NCI-H128 (cell line): Measurements from ENCODE around the gene CAMSAP1.
"Not testable (repeated sequence)": the region's sequence is repeated elsewhere in the genome, so short reads cannot be mapped to it uniquely, and the experiment has no call there.

Experiments
- DNase-seq: peaks from one replicate; lab custom pipeline; 2025; ENCODE audit not compliant: unreplicated experiment; lab: John Stamatoyannopoulos, UW

Gene CAMSAP1

DNA sequence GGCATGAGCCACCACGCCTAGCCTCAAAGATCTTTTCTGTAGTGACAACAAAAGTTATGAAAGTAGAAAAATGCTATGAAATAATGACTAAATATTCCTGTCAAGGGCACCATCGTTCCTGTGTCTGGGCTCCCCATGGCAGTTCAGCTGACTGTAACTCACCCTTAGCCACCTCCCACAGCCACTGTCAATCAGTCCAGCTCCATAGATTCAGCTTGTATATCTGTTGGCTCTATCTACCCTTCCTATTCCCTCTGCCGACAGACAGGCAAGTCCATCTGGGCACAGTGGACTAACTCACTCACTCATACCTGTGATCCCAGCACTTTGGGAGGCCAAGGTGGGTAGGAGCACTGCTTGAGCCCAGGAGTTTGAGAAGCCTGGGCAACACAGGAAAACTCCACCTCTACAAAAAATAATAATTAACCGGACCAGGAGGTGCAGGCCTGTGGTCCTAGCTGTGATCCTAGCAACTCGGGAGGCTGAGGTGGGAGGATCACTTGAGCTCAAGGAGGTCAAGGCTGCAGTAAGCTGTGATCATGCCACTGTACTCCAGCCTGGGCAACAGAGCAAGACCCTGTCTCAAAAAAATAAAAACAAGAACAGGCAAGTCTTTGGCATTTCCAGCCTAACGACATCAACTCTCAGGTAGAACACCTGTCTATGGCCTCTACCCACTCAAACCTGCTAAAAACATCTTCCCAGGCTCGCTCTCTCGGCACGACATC lies 6.2 kb downstream of the CAMSAP1 start:
- DNase-seq, result no peak

GRCh38 chr9:135898634-135899407 lies 8.5 kb downstream of the CAMSAP1 start:
- no peak for DNase-seq

DNA sequence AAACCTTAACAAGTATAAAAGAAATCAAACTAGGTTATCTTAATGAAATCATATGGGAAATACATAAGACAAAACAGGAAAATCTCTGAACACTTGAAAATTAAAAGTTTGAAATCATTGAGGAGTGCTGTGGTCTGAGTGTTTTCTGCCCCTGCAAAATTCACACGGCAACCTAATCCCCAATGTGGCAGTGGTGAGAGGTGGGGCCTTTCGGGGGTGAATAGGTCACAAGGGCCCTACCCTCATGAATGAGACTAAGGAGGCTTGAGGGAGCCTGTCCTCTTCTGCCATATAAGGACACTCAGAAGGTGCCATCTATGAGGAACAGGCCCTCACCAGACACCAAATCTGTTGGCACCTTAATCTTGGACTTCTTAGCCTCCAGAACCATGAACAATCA lies 10.7 kb downstream of the CAMSAP1 start:
- no peak for DNase-seq

DNA sequence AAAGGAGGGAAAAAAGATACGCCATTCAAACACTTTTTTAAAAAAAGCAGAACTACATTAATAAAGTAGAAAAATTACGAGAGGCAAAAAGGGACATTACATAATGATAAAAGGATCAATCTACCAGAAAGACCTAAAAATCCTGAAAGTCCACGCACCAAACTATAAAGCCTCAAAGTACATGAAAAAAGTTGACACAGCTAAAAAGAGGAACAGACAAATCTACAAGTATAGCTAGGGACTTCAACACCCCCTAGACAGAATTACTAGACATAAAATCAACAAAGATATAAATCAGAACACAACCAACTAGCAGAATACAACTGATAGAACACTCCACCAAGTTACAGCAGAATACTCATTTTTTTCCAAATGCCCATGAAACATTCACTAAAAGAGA lies 11.1 kb downstream of the CAMSAP1 start:
- DNase-seq, result no peak

DNA sequence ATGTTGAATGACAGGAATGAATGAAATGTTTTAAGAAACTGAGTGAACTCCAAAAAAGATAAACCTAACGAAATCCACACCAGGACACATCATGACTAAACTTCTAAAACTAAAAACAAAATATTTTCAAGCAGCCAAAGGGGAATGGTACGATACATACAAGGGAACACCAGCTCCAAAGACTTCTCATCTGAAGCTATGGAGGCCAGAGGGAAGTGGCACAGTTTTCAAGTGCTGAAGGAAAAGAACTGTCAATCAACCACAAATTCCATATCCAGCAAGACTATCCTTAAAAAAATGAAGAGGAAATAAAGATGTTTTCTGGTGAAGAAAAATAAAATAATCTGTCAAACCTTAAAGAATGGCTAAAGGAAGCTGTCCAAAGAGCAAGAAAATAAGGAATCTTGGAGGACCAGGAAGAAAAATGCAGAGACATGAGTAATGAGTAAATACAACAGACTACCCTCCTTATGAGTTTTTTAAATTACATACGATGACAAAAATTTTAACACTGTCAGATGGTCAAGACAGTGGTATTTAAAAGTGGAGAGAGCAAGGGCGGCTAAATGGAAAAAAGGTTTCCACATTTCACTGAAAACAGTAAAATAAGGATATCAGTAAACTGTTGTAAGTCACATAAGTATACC lies 12.0 kb downstream of the CAMSAP1 start:
- DNase-seq, result no peak

DNA sequence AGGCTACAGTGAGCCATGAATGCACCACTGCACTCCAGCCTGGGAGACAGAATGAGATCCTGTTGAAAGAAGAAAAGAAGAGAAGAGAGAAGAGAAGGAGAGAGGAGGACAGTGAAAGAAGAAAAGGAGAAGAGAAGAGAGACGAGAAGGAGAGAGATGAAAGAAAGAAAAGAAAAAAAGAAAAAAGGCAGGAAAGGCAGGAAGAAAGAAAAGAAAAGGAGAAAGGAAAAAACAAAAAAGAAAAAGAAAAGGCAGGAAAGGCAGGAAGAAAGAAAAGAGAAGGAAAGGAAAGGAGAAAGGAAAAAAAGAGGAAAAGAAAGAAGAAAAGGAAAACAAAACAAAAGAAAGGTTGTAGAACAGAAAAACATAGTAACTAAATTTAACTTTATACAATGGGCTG lies 14.2 kb downstream of the CAMSAP1 start:
- DNase-seq, result no peak

DNA sequence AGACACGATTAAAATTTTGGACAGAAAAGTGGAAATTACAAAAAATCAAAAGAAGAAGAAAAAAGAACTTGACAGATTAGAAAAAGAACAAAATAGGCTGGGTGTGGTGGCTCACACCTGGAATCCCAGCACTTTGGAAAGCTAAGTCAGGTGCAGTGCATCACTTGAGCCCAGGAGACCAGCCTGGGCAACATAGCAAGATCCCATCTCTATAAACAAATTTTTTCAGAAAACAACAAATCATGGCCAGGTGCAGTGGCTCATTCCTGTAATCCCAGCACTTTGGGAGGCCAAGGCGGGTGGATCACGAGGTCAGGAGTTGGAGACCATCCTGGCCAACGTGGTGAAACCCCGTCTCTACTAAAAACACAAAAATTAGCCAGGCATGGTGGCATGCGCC lies 15.0 kb downstream of the CAMSAP1 start:
- not testable (repeated sequence) for DNase-seq

GRCh38 chr9:135891027-135891631 lies 16.2 kb downstream of the CAMSAP1 start:
- no peak for DNase-seq

- DNase-seq, result no peak
Measured at GRCh38 chr9:135890190-135891026, 16.9 kb downstream of the CAMSAP1 start.

DNA sequence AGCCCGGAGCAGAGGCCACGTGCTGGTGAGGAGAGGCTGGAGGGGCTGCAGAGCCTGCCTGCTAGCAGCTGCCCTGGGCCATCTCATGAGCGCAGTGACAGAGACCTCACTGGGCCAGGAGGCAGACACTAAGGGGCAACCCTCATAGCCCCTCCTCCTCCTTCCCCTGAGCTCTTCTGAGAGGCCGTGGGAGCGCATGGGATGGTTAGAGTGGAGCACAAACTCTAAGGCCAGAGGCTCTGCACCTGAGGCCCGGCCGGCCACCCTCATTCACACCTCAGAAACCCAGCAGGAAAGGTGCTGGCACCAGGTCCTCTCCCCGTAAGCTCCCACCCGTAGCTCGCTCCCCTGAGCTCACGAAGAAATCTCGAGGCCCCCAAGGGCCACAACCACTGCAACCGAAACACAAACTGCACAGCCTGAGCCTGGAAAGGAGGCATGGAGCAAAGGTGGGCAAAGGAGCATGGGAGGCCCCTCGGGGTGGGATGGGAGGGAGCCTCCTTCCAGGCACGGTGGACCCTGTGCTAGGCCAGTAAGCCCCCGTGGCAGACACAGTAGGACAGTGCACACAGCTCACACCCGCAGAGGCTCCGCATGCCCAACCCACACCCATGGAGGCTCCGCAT lies 17.7 kb downstream of the CAMSAP1 start:
- no peak for DNase-seq

- DNase-seq, result no peak
Measured at GRCh38 chr9:135888766-135889394, 18.5 kb downstream of the CAMSAP1 start.

GRCh38 chr9:135888126-135888765 lies 19.1 kb downstream of the CAMSAP1 start:
- DNase-seq, result no peak

- DNase-seq, result no peak
Measured at GRCh38 chr9:135887585-135888050, 19.7 kb downstream of the CAMSAP1 start.

- DNase-seq, result no peak
Measured at GRCh38 chr9:135887021-135887507, 20.3 kb downstream of the CAMSAP1 start.

GRCh38 chr9:135886147-135886981 lies 21.0 kb downstream of the CAMSAP1 start:
- no peak for DNase-seq

- no peak for DNase-seq
Measured at GRCh38 chr9:135885100-135885853, 22.1 kb downstream of the CAMSAP1 start.

GRCh38 chr9:135884328-135885035 lies 22.9 kb downstream of the CAMSAP1 start:
- DNase-seq, result no peak
